GM12864 (cell line): ENCODE results near the gene STX1A.
"Not testable (repeated sequence)": the region's sequence is repeated elsewhere in the genome, so short reads cannot be mapped to it uniquely, and the experiment has no call there.

Source experiments
- DNase-seq: peaks from one replicate; pipeline ENCODE4 v3.0.0-alpha.2; 2011; ENCODE audit warnings: low read depth
- H3K4me3 ChIP-seq: 2 replicates; pipeline ENCODE4 v1.5.1; 2011; ENCODE audit warnings: mild to moderate bottlenecking, low read depth, low read length, control low read depth
- CTCF ChIP-seq: IDR thresholded peaks from 2 replicates; pipeline ENCODE4 v1.5.1; 2011; ENCODE audit warnings: low read depth, mild to moderate bottlenecking, moderate library complexity, low read length, control low read depth, inconsistent platforms; ENCODE audit errors: missing control alignments

The STX1A gene

GRCh38 chr7:73717025-73717807, 2.3 kb downstream of the STX1A start:
- no peak overlapping the region for H3K4me3 ChIP-seq
- TF ChIP-seq CTCF, result no peak
- DNase-seq, result no peak

GRCh38 chr7:73716318-73716890, 3.1 kb downstream of the STX1A start:
- no peak overlapping the region for H3K4me3 ChIP-seq
- TF ChIP-seq CTCF, result no peak
- DNase-seq, result no peak

GRCh38 chr7:73715648-73716317, 3.7 kb downstream of the STX1A start:
- H3K4me3 ChIP-seq, result no peak overlapping the region
- no peak for TF ChIP-seq CTCF

GRCh38 chr7:73713319-73713718, 6.2 kb downstream of the STX1A start:
- not testable (repeated sequence) for H3K4me3 ChIP-seq, DNase-seq

More at GRCh38 chr7:73715648-73716317, 3.7 kb downstream of the STX1A start:
- DNase-seq, result no peak

GRCh38 chr7:73712773-73713172, 6.7 kb downstream of the STX1A start:
- DNase-seq, result no peak
- TF ChIP-seq CTCF, result no peak
- H3K4me3 ChIP-seq, result no peak overlapping the region

- no peak for TF ChIP-seq CTCF
- no peak overlapping the region for H3K4me3 ChIP-seq
- DNase-seq, result no peak
Measured at GRCh38 chr7:73708961-73709549, 10.4 kb downstream of the STX1A start.

- TF ChIP-seq CTCF, result no peak
- DNase-seq, result no peak
- H3K4me3 ChIP-seq, result no peak overlapping the region
Measured at GRCh38 chr7:73707045-73707631, 12.3 kb downstream of the STX1A start.
